Ramos (cell line): ENCODE measurements around the gene GRK5.

Source experiments
- in situ Hi-C: fragments of 300-500 bp; cut with MboI; formaldehyde crosslinking; loops from one replicate; pipeline ENCODE4 v1.14.3; 2022; ENCODE audit warnings: low sequenced_read_pairs; ENCODE audit not compliant: unreplicated experiment

GRK5 gene

DNA sequence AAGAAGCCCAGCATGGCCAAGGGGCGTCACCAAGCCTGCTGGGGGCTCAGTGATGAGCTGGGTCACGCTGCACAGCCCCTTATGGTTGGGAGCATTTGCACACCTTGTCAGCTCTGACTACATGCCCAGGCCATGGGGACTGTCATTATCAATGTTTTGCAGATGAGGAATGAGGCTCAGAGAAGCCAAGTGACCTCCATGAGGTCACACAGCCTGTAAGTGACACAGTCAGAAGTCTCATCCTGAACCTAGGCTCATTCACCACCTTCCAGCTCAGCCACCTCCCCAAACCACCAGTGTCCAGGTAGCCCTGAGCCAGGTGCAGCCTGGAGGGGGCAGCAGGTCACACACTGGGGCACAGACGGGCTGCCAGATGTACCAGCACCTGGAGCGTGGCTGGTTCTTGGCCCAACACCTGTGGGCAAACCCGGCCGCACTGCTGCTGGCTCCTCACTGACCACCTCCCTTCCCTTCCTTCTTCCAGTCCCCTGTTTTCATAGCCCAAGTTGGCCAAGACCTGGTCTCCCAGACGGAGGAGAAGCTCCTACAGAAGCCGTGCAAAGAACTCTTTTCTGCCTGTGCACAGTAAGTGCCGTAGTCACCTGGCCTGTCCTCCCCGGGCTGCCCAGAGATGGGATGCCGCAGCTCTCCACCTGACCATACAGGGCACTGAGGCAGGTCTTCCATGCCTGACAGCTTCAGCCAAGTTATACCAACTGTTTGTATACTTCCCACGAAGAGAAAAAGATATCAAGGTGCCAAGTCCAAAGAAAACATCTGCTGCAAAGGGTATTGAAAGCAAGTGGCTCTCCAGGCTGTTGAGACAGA, 215.5 kb downstream of the GRK5 start:
- in situ Hi-C loops: no loop called here

DNA sequence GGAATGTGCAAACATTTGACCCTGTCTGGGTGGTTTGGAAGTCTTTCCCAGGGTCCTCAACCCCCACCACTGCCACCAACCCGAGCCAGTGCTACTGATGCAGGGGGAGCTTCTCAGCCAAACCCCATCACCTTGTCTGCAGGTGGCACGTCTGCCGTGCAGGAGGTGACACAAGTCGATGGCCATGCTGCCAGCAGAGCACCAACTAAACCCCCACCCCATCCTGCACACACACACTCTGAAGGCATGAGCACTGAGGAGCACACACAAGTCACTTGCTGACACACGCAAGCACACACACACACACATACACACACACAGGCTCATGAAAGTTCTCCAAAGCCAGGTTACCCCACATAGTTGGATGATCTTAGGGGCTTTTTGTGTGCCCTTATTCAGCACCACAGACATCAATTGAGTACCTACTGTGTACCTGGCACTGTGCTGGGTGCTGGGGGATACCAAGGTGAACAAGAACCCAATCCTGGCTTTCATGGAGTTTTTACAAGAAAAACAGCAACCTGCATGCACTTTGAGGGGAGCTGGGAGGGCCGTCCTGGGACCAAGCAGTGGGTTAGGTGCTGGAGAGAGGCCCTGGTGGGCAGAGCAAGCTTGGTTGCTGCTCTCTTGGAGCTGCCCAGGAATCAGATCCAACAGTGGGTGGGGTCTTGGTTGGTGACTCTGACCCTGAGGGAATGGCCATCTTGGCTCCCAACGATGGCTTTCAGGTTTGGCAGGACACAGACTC, 216.3 kb downstream of the GRK5 start:
- in situ Hi-C loops: no loop called here

DNA sequence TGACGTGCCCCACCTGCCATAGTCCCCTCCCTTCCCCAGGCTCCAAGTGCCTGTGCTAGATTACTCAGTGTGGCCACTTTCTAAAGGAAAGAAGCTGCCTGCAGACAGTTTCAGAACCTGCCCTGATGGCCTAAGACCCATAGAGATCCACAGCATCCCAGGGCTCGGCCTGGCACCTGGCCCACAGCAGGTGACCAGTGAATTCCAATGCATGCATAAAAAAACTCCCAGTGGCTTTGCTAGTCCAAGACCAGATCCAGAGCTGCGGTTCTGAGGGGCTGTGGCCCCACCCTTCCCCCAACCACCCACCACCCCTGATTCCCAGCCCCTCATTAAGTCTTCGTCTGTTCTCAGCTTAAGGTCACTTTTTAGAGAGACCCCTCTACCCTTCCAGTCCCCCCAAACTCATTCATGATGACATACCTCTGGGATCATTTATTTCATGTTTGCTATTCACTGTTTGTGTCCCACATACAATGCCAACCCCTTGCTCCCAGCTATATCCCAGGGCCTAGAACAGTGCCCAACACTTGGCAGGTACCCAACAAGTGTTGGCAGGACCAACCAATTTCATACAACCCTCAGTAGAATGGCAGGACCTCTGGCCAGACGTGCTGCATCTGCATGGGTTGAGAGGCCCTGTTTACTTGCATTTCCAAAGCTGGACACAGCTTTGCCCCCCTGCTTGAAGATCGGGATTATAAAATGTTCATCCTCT, 217.0 kb downstream of the GRK5 start:
- in situ Hi-C loops: no loop called here

DNA sequence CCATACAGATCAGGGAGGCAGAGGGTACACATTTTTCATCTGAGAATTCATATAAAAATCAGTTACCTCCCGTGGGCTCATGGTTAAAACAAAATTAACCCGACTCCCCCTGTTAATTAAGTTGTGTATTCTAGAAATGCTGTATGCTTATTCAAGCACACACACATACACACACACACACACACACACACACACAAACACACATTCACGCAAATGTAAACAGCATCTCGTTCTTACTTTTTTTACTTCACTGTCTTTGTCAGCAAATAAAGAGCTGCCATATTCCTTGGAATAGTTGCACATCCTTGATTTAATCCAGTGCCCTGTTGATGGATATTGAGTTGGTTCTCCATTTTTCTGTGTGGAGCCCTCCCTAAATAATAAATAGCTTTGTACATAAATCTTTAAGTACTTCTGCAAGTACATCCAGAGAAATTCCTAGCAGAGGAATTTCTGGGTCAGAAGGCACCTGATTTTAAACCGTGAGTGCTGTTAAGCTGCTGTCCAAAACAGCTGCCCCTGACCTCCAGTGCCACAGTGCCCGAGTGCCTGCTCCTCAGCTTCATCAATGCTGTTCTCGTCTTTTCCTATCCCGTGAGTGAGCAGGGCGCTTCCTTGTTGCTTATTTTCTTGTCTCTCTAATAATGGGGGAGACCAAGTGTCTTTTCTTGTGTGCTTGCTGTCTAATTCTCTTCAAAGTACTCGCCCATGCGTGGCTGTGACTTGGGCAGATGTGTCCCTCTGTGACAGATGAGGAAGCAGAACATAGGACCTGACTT, 217.9 kb downstream of the GRK5 start:
- in situ Hi-C loops: loop anchor here (25.0 kb wide), 1 partner anchor 863 kb away; no protein-coding TSS in a partner anchor

DNA sequence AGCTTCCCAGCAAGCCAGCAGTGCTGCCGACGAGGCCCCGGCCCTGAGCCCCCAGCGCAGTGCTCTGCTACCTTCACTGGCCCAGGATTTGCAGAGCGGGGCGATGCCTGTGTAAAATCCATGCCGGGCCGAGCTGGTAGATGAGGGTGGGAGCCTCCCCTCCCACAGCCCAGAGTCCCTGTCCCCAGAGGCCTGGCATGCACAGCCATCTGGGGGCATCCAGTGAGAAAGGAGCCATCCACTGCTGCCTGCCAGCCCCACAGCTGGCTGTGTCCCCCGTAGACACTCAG, 218.5 kb downstream of the GRK5 start:
- in situ Hi-C loops: loop anchor here (25.0 kb wide), 1 partner anchor 864 kb away; no protein-coding TSS in a partner anchor

DNA sequence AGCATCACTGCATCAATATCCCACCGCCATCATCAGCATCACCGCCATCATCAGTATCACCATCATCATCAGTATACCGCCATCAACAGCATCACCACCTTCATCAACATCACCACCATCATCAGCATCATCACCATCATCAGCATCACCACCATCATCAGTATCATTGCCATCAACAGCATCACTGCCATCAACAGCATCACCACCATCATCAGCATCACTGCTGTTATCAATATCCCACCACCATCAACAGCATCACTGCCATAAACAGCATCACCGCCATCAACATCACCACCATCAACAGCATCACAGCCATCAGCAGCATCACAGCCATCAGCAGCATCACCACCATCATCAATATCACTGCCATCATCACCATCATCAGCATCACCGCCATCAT, 219.3 kb downstream of the GRK5 start:
- in situ Hi-C loops: loop anchor here (25.0 kb wide), 1 partner anchor 864 kb away; no protein-coding TSS in a partner anchor

DNA sequence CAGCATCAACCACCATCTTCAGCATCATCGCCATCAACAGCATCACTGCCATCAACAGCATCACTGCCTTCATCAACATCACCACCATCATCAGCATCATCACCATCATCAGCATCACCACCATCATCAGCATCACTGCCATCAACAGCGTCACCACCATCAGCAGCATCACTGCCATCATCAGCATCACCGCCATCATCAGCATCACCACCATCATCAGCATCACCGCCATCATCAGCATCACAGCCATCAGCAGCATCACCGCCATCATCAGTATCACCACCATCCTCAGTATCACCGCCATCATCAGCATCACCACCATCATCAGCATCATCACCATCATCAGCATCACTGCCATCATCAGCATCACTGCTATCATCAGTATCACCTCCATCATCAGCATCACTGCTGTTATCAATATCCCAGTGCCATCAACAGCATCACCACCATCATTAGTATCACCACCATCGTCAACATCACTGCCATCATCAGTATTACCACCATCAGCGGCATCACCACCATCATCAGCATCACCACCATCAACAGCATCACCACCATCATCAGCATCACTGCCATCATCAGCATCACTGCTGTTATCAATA, 220.0 kb downstream of the GRK5 start:
- in situ Hi-C loops: loop anchor here (25.0 kb wide), 1 partner anchor 865 kb away; no protein-coding TSS in a partner anchor

DNA sequence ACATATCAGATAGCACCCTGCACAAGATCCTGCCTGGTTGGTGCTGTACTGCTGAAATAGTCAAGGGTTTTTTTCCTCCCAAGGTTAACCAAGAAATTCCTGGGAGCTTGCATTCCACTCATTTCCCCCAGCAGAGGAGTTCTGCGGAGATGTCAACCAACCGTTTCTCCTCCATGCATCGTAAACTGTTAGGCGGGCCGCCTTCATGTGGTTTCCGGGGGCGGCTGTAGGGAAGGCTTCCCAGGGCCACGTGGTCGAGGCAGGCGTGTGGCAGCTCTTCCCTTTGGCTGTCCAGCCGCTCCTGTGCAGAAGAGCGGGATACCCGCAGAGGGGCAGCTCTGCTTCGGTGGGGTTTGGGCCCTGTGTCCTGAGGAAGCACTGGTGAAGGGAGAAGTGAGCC, 221.4 kb downstream of the GRK5 start:
- in situ Hi-C loops: loop anchor here (25.0 kb wide), 1 partner anchor 866 kb away; no protein-coding TSS in a partner anchor

DNA sequence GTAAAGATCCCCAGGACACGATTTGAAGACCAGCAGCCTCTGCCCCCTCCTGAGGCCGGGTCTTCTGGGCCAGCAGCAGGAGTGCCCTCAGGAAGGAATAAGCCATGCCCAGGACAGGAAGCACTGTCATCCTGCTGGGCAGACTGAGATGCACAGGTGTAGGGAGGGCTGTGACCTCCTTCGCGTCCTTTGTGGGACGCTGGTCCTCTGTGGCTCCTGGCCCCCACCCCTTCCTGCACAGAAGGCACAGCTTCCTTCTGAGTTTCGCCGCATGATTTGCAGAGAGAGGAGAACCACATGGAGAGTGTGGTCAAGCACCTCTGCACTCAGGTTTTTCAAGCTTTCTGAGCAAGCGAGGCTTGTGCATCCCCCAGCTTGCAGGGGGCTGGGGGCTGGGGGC, 222.4 kb downstream of the GRK5 start:
- in situ Hi-C loops: loop anchor here (25.0 kb wide), 1 partner anchor 867 kb away; no protein-coding TSS in a partner anchor

DNA sequence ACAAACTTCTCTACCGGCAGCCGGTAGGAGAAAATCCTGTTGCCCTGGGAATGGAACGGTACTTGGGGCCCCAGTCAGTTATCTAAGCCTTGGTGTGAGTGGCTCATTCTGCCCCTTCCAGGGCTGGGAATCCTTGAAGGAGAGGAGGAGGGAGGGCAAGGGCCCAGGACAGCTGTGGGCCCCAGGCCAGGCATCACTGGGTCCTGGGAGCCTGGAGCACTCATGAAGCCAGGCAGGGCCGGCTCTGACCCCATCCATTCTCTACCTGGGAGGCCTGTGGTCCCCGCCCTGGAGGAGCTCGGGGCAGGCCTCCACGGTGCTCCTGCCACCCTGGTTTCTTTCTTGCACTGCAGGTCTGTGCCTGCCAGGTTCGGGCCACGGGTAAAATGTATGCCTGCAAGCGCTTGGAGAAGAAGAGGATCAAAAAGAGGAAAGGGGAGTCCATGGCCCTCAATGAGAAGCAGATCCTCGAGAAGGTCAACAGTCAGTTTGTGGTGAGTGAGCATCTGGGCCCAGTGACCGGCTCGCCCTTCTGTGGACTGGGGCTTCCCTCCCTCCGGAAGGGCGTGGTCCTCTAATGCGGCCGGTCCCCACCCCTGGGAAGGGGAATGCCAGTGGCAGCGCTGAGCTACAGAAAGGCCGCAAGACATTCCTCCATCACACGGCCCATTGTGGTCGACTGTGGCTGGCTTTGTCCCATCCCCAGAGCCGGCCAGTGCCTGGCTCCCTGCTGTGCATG, 223.8 kb downstream of the GRK5 start:
- in situ Hi-C loops: loop anchor here (25.0 kb wide), 1 partner anchor 869 kb away; no protein-coding TSS in a partner anchor

DNA sequence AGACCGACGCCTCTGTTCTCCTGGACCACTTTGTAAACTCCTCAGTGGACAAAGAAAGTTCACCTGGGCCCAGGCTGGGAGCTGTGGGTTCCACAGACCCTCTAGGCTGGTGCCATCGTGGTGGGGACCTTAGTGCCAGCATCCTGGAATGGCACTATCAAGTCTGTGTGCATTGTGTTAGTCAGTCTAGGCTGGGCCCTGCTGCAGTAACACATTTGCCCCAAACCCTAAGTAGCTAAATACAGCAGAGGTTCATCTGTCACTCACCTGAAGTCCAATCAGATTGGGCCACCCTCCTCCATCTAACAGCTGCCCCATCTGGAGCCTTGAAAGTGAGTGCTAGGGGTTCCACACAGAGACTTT, 224.4 kb downstream of the GRK5 start:
- in situ Hi-C loops: loop anchor here (25.0 kb wide), 1 partner anchor 869 kb away; no protein-coding TSS in a partner anchor

DNA sequence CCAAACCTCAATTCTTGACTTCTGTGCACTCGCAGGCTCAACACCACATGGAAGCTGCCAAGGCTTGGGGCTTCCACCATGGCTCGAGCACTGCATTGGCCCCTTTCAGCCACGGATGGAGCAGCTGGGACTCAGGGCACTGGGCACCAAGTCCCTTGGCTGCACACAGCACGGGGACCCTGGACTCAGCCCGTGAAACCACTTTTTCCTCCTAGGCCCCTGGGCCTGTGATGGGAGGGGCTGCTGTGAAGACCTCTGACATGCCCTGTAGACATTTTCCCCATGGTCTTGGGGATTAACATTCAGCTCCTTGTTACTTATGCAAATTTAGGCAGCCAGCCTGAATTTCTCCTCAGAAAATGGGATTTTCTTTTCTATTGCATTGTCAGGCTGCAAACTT, 227.6 kb downstream of the GRK5 start:
- in situ Hi-C loops: loop anchor here (25.0 kb wide), 1 partner anchor 873 kb away; no protein-coding TSS in a partner anchor

DNA sequence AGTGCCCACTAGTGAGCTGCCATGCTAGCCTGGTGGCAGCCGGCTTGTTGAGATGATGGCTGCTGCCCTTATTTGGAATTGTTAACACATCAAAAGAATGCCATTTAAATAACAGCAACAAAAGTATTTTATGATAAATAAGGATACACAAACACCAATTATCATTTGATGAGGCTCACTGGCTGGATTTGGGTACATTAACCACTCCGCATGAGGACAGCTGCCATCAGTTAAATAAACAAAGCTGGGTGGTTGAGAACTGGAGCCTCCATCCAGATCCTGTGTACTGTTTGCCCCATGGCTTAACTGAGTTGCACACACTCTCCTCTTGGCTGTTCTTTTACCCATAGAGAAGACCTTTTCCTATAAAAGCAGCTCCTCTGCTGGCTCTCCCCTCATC, 231.3 kb downstream of the GRK5 start:
- in situ Hi-C loops: loop anchor here (25.0 kb wide), 1 partner anchor 876 kb away; no protein-coding TSS in a partner anchor

DNA sequence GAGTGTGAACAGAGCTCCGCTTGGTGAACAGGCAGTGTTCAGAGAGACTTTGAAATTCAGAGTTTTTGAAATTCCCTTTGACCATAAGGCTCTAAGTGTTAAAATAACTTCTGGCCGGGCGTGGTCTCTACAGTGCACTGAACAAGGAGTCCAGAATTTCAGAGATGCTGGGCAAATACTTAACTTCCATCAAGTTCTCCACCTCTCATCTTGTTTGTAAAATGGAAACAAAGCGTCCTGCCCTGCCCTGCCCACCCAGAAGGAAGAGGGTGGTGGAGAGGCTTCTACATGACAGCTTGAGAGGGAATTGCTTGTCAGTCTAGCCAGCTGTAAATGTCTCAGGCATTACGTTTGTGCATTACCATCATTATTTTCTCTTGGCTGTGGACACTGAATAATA, 232.6 kb downstream of the GRK5 start:
- in situ Hi-C loops: loop anchor here (25.0 kb wide), 1 partner anchor 878 kb away; no protein-coding TSS in a partner anchor

DNA sequence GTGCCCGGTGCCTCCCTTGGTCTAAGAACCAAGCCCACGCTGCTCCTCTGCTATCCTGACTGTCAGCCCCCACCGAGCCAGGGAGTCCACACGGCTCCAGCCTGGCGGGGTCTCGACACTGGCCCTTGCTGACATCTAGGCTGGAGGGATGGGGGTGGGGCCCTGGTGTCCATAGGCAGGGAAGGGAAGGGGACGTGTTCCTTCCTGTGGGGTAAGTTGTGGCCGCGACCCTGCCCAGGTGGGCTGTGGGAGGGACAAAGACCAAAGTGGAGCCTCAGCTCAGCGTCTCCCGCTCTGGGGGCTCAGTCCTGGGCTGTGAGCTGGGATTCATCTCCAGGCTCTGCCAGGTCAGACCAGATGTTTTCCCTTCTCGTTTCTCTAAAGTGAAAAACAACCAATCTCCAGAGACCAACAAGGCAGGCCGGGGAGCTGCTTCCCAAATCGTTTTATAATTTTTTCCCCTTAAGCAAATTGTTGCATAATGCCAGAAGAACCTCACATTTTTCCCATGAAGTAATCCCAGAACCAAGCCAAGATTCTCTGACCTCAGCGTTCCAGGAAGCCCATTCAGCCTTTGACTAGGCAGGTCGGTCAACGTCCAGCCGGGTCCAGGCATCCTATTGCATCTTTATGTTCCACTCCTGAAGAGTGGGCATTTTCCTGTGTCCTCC, 233.9 kb downstream of the GRK5 start:
- in situ Hi-C loops: loop anchor here (25.0 kb wide), 1 partner anchor 879 kb away; no protein-coding TSS in a partner anchor

DNA sequence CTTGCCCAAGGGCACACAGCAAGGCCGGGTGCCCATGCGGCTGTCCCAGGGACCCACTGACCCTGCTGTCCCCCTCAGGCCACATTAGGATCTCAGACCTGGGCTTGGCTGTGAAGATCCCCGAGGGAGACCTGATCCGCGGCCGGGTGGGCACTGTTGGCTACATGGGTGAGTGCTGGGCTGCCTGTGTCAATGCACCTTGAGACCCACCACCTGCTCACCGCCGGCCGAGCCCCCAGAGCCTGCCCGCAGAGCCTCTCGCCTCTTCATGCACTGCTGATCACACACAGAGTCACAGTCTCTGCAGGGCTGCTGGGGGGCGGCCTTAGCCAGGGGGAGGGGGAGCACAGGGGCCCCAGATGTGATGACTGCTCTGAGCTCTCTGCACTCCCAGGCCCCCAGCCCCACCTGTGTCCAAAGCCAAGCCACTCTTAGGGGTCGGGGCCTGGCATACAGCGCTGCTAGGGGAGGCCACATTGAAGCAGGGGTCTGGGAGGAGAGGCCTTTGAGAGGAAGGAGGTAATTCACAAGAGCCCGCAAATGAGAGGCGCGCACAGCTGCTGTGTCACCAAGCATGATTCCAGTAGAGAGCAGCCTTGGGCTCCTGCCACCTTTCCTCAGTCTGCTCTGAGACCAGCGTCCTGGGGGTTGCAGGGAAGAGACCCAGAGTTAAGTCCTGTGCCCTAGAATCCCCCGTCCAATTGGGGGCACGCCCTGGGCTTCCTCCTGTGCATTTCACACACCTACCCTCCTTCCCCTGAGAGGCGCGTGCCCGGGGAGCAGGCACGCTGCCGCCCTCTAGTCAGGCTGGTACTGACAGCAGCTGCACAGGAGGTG, 234.8 kb downstream of the GRK5 start:
- in situ Hi-C loops: loop anchor here (25.0 kb wide), 1 partner anchor 880 kb away; no protein-coding TSS in a partner anchor

DNA sequence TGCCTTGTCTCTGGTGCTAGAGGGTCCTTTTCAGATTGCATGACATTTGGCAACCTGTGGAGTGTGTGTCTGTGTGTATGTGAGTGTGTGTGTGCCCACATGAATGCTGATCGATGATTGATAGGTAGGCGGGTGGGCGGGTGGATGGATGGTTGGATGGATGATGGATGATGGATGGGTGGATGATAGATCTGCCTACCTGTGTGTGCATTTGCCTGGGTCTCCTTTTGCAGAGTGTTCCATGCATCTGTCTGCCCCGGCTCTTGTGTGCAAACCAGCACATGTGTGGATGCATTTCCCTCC, 235.3 kb downstream of the GRK5 start:
- in situ Hi-C loops: loop anchor here (25.0 kb wide), 1 partner anchor 880 kb away; no protein-coding TSS in a partner anchor
